ENCODE measurements around the gene ARHGAP24. TPM values are rescaled to one million over a fixed set of nuclear protein-coding genes. Genes with fewer than 3 reads are reported as not detected.
"Not testable (repeated sequence)": the region's sequence is repeated elsewhere in the genome, so short reads cannot be mapped to it uniquely, and the experiment has no call there.

ARHGAP24 gene
- total RNA-seq, 1 donor from 2014 or later = 17.8 TPM

GRCh38 chr4:85818700-85819099 lies 343.8 kb downstream of the ARHGAP24 start:
- Mint-ChIP-seq H3K9me3 (ENCODE audit: low read depth) (peaks cover 20% of the 10 kb centered on the region), H3K4me3 (ENCODE audit: low read depth) (no peak overlapping the region), H3K27me3 (no peaks in the 10 kb centered on the region), H3K27ac (no peak overlapping the region), H3K36me3 (ENCODE audit: insufficient read depth) (no peaks in the 10 kb centered on the region), H3K4me1 (ENCODE audit: low read depth) (peaks cover 8% of the 10 kb centered on the region)
- no peak for TF ChIP-seq CTCF (IDR thresholded peaks at IDR 0.05; ENCODE audit: unreplicated experiment)
- no peak for DNase-seq (ENCODE audit: low spot score, unreplicated experiment)

- not testable (repeated sequence) for DNase-seq (ENCODE audit: low spot score, unreplicated experiment); H3K36me3 Mint-ChIP-seq (ENCODE audit: insufficient read depth); H3K27me3 Mint-ChIP-seq; H3K27ac Mint-ChIP-seq; H3K4me1 Mint-ChIP-seq (ENCODE audit: low read depth); H3K4me3 Mint-ChIP-seq (ENCODE audit: low read depth)
- peaks cover 20% of the 10 kb centered on the region for H3K9me3 Mint-ChIP-seq (ENCODE audit: low read depth)
Observed at GRCh38 chr4:85820101-85820500, 345.2 kb downstream of the ARHGAP24 start.

GRCh38 chr4:85821688-85822455 lies 346.9 kb downstream of the ARHGAP24 start:
- no peak for TF ChIP-seq CTCF (IDR thresholded peaks at IDR 0.05; ENCODE audit: unreplicated experiment)
- Mint-ChIP-seq H3K27ac (no peak overlapping the region), H3K4me1 (ENCODE audit: low read depth) (peaks cover 23% of the 10 kb centered on the region), H3K4me3 (ENCODE audit: low read depth) (no peak overlapping the region), H3K36me3 (ENCODE audit: insufficient read depth) (no peaks in the 10 kb centered on the region), H3K27me3 (no peaks in the 10 kb centered on the region), H3K9me3 (ENCODE audit: low read depth) (peaks cover 8% of the 10 kb centered on the region)
- no peak for DNase-seq (ENCODE audit: low spot score, unreplicated experiment)

GRCh38 chr4:85823295-85823694 lies 348.3 kb downstream of the ARHGAP24 start:
- H3K9me3 Mint-ChIP-seq (ENCODE audit: low read depth) = peaks cover 3% of the 10 kb centered on the region
- no peak overlapping the region for H3K27ac Mint-ChIP-seq
- H3K36me3 Mint-ChIP-seq (ENCODE audit: insufficient read depth) = no peaks in the 10 kb centered on the region
- peaks cover 33% of the 10 kb centered on the region for H3K4me1 Mint-ChIP-seq (ENCODE audit: low read depth)
- DNase-seq (ENCODE audit: low spot score, unreplicated experiment) = no peak
- no peaks in the 10 kb centered on the region for H3K27me3 Mint-ChIP-seq
- no peak overlapping the region for H3K4me3 Mint-ChIP-seq (ENCODE audit: low read depth)
- TF ChIP-seq CTCF (IDR thresholded peaks at IDR 0.05; ENCODE audit: unreplicated experiment) = no peak

- H3K4me1 Mint-ChIP-seq (ENCODE audit: low read depth) = peaks cover 32% of the 10 kb centered on the region
- TF ChIP-seq CTCF (IDR thresholded peaks at IDR 0.05; ENCODE audit: unreplicated experiment) = no peak
- H3K27me3 Mint-ChIP-seq = no peaks in the 10 kb centered on the region
- H3K27ac Mint-ChIP-seq = peak overlapping the region; percentile 24
- H3K4me3 Mint-ChIP-seq (ENCODE audit: low read depth) = no peak overlapping the region
- DNase-seq (ENCODE audit: low spot score, unreplicated experiment) = no peak
- no peaks in the 10 kb centered on the region for H3K36me3 Mint-ChIP-seq (ENCODE audit: insufficient read depth)
- peaks cover 3% of the 10 kb centered on the region for H3K9me3 Mint-ChIP-seq (ENCODE audit: low read depth)
Observed at GRCh38 chr4:85824166-85824945, 349.4 kb downstream of the ARHGAP24 start.

Data from progenitor cell of endocrine pancreas (in vitro differentiated cells).